Tibial nerve (tissue), 3 donors: ENCODE results near the gene PUS10.

Experiments
- CTCF ChIP-seq, 5 experiments: fragments of 200-600 bp in 3 of 5; fragments of 450-650 bp in 2 of 5; sonication (generic) in 3 of 5; IDR thresholded peaks; one replicate each; pipeline ENCODE4 v1.5.1; 2016 to 2019; ENCODE audit warnings: antibody characterized with exemption in 5 of 5, mild to moderate bottlenecking in 3 of 5, moderate library complexity in 2 of 5
- POLR2A ChIP-seq, 2 donors: fragments of 450-650 bp; IDR thresholded peaks; one replicate each; pipeline ENCODE4 v1.6.1; 2017; ENCODE audit warnings: antibody characterized with exemption in 2 of 2, mild to moderate bottlenecking in 2 of 2, moderate library complexity in 2 of 2

- TF ChIP-seq CTCF (IDR thresholded peaks at IDR 0.05), result no peak
- TF ChIP-seq POLR2A (IDR thresholded peaks at IDR 0.05), result no peak
Measured at GRCh38 chr2:60972889-60973656, 45.0 kb downstream of the PUS10 start.
